H1 (cell line): ENCODE measurements around the gene DHRS12. TPM values are rescaled to one million over a fixed set of nuclear protein-coding genes. Genes with fewer than 3 reads are reported as not detected.

Experiments used
- CTCF ChIA-PET: fragments of 300-600 bp; sonication (Branson Sonifier 250); formaldehyde crosslinking; loops from one replicate; lab custom pipeline; 2021; ENCODE audit not compliant: partially characterized antibody; lab: Charles Lee
- POLR2A ChIA-PET: fragments of 300-600 bp; sonication (Branson Sonifier 250); formaldehyde crosslinking; loops from one replicate; lab custom pipeline; 2021; ENCODE audit warnings: inconsistent platforms; ENCODE audit not compliant: partially characterized antibody; lab: Charles Lee
- DNase-seq, 2 experiments: peaks; one replicate each; pipeline versions ENCODE4 v3.0.0 to v3.0.0-alpha.2; 2010 to 2022; ENCODE audit warnings: low spot score in 2 of 2, low read depth in 1 of 2, mixed read lengths in 1 of 2
- FAIRE-seq: peaks from 2 replicates; lab custom pipeline; 2011; peaks lifted over from hg19 to GRCh38; lab: Jason Lieb, UNC
- H2AFZ ChIP-seq: 2 replicates; pipeline ENCODE4 v1.8.1; 2012; ENCODE audit warnings: low read length, inconsistent platforms
- H2AK5ac ChIP-seq: 2 replicates; pipeline ENCODE4 v1.6.1; 2013; ENCODE audit warnings: low read depth, low read length
- H2BK120ac ChIP-seq: replicated peaks from 2 replicates; pipeline ENCODE3; 2013; ENCODE audit warnings: low read depth, low read length, inconsistent platforms
- H2BK12ac ChIP-seq: 2 replicates; pipeline ENCODE4 v1.6.1; 2013; ENCODE audit warnings: low read depth, low read length
- H2BK15ac ChIP-seq: 2 replicates; pipeline ENCODE4 v1.6.1; 2013; ENCODE audit warnings: low read length
- H2BK20ac ChIP-seq: 2 replicates; pipeline ENCODE4 v1.6.1; 2013; ENCODE audit warnings: low read length
- H2BK5ac ChIP-seq: 2 replicates; pipeline ENCODE4 v1.6.1; 2013; ENCODE audit warnings: low read depth, low read length
- H3K14ac ChIP-seq: 2 replicates; pipeline ENCODE4 v1.6.1; 2013; ENCODE audit warnings: inconsistent platforms; ENCODE audit not compliant: insufficient read length
- H3K18ac ChIP-seq: 2 replicates; pipeline ENCODE4 v1.6.1; 2013; ENCODE audit warnings: low read length; ENCODE audit errors: extremely low read depth
- H3K23ac ChIP-seq: 2 replicates; pipeline ENCODE4 v1.6.1; 2013; ENCODE audit warnings: inconsistent platforms; ENCODE audit not compliant: insufficient read length
- H3K23me2 ChIP-seq: 2 replicates; pipeline ENCODE4 v1.6.1; 2013; ENCODE audit warnings: low read depth, low read length
- H3K27ac ChIP-seq: 2 replicates; pipeline ENCODE4 v1.6.1; 2011; ENCODE audit warnings: low read depth, low read length, inconsistent platforms
- H3K27me3 ChIP-seq, 4 experiments: replicated peaks in 1 of 4; 1 replicate in 1 of 4; 2 replicates in 3 of 4; pipeline versions ENCODE4 v1.6.1 to v1.8.1; 2011 to 2013; ENCODE audit warnings: low read length in 3 of 4, mild to moderate bottlenecking in 3 of 4, inconsistent platforms in 2 of 4, mixed read lengths in 2 of 4, moderate library complexity in 1 of 4; ENCODE audit not compliant: control insufficient read depth in 3 of 4, insufficient read depth in 3 of 4; ENCODE audit errors: extremely low read depth in 1 of 4
- H3K36me3 ChIP-seq, 4 experiments: 2 replicates each; pipeline versions ENCODE4 v1.6.1 to v1.8.1; 2011 to 2013; ENCODE audit warnings: mild to moderate bottlenecking in 4 of 4, low read length in 3 of 4, moderate library complexity in 2 of 4, control low read depth in 1 of 4, inconsistent platforms in 1 of 4; ENCODE audit not compliant: insufficient read depth in 4 of 4, control insufficient read depth in 2 of 4
- H3K4ac ChIP-seq: replicated peaks from 2 replicates; pipeline ENCODE3; 2013; ENCODE audit warnings: low read length, low read depth, mixed read lengths, inconsistent platforms; ENCODE audit not compliant: insufficient read length
- H3K4me1 ChIP-seq, 4 experiments: replicated peaks in 1 of 4; 1 replicate in 1 of 4; 2 replicates in 3 of 4; pipeline versions ENCODE4 v1.6.1 to v1.8.1; 2011 to 2013; ENCODE audit warnings: low read length in 3 of 4, inconsistent platforms in 2 of 4, mixed read lengths in 1 of 4; ENCODE audit not compliant: insufficient read depth in 4 of 4, control insufficient read depth in 3 of 4
- H3K4me2 ChIP-seq, 2 experiments: 2 replicates each; pipeline versions ENCODE4 v1.6.1 to v1.8.1; 2011 to 2013; ENCODE audit warnings: low read depth in 2 of 2, low read length in 2 of 2, control low read depth in 1 of 2, inconsistent platforms in 1 of 2, mild to moderate bottlenecking in 1 of 2; ENCODE audit not compliant: insufficient read depth in 1 of 2
- H3K4me3 ChIP-seq, 4 experiments: fragments of 200-600, 300-600 bp in 1 of 4; sonication (generic), shearing (Covaris generic), sonication (Bioruptor Twin) in 1 of 4; 2 replicates each; pipeline versions ENCODE4 v1.5.1 to v1.8.1; 2011 to 2016; ENCODE audit warnings: low read length in 4 of 4, low read depth in 3 of 4, control low read depth in 2 of 4, inconsistent platforms in 2 of 4, mild to moderate bottlenecking in 2 of 4, mixed read lengths in 1 of 4, moderate library complexity in 1 of 4; ENCODE audit not compliant: insufficient read depth in 2 of 4; ENCODE audit errors: extremely low read depth in 1 of 4
- H3K56ac ChIP-seq: replicated peaks from 2 replicates; pipeline ENCODE3; 2013; ENCODE audit warnings: low read depth, mild to moderate bottlenecking, mixed read lengths, low read length, inconsistent platforms; ENCODE audit not compliant: insufficient read length
- H3K79me1 ChIP-seq: 2 replicates; pipeline ENCODE4 v1.6.1; 2013; ENCODE audit warnings: low read depth, low read length, control low read depth
- H3K79me2 ChIP-seq, 2 experiments: 2 replicates each; pipeline versions ENCODE4 v1.6.1 to v1.8.1; 2012 to 2013; ENCODE audit warnings: low read length in 2 of 2, mild to moderate bottlenecking in 2 of 2, inconsistent platforms in 1 of 2; ENCODE audit not compliant: insufficient read depth in 2 of 2, control insufficient read depth in 1 of 2
- H3K9ac ChIP-seq, 4 experiments: replicated peaks in 1 of 4; 1 replicate in 1 of 4; 2 replicates in 3 of 4; pipeline versions ENCODE4 v1.6.1 to v1.8.1; 2011 to 2013; ENCODE audit warnings: low read depth in 3 of 4, low read length in 3 of 4, control low read depth in 2 of 4, mild to moderate bottlenecking in 2 of 4, moderate library complexity in 2 of 4, inconsistent platforms in 1 of 4; ENCODE audit errors: extremely low read depth in 1 of 4
- H3K9me3 ChIP-seq, 2 experiments: 2 replicates each; pipeline versions ENCODE4 v1.6.1 to v1.8.1; 2012 to 2013; ENCODE audit warnings: mild to moderate bottlenecking in 2 of 2, moderate library complexity in 2 of 2, control low read depth in 1 of 2, inconsistent platforms in 1 of 2, low read depth in 1 of 2, low read length in 1 of 2, mixed read lengths in 1 of 2; ENCODE audit not compliant: insufficient read depth in 2 of 2
- H4K20me1 ChIP-seq, 2 experiments: replicated peaks in 1 of 2; 2 replicates each; pipeline versions ENCODE3 to v1.8.1; 2011 to 2013; ENCODE audit warnings: inconsistent platforms in 2 of 2, low read length in 2 of 2, mild to moderate bottlenecking in 1 of 2; ENCODE audit not compliant: insufficient read depth in 2 of 2, control insufficient read depth in 1 of 2
- H4K5ac ChIP-seq: 2 replicates; pipeline ENCODE4 v1.6.1; 2013; ENCODE audit warnings: low read length, low read depth, mixed read lengths, inconsistent platforms; ENCODE audit not compliant: insufficient read length
- H4K8ac ChIP-seq: 2 replicates; pipeline ENCODE4 v1.8.0; 2013; ENCODE audit warnings: mild to moderate bottlenecking, moderate library complexity, low read length, inconsistent platforms; ENCODE audit not compliant: insufficient read depth; ENCODE audit errors: extremely low read depth
- H4K91ac ChIP-seq: replicated peaks from 2 replicates; pipeline ENCODE3; 2013; ENCODE audit warnings: low read length, mixed read lengths, inconsistent platforms; ENCODE audit not compliant: insufficient read length
- ASH2L ChIP-seq: fragments of 200-600, 300-600 bp; sonication (generic); IDR thresholded peaks from one replicate; pipeline ENCODE4 v1.7.1; 2017; ENCODE audit warnings: low read length
- CHD2 ChIP-seq: IDR thresholded peaks from 2 replicates; pipeline ENCODE4 v1.6.1; 2012; ENCODE audit warnings: low read length, improper control_type of control experiment
- EGR1 ChIP-seq: IDR thresholded peaks from 2 replicates; pipeline ENCODE4 v1.6.1; 2011; ENCODE audit warnings: low read depth, low read length, borderline replicate concordance
- EZH2 ChIP-seq: fragments of 200-600 bp; sonication (generic); IDR thresholded peaks from 2 replicates; pipeline ENCODE4 v1.7.1; 2012; ENCODE audit warnings: low read depth, mild to moderate bottlenecking, moderate library complexity, low read length, inconsistent platforms; ENCODE audit not compliant: severe bottlenecking
- HDAC2 ChIP-seq, 2 experiments: fragments of 300-600 bp in 1 of 2; sonication (generic) in 1 of 2; IDR thresholded peaks; 2 replicates each; pipeline ENCODE4 v1.6.1; 2011 to 2012; ENCODE audit warnings: low read depth in 2 of 2, low read length in 2 of 2, mild to moderate bottlenecking in 2 of 2, moderate library complexity in 2 of 2, borderline replicate concordance in 1 of 2, inconsistent platforms in 1 of 2
- JUND ChIP-seq: IDR thresholded peaks from 2 replicates; pipeline ENCODE4 v1.6.1; 2011; ENCODE audit warnings: mild to moderate bottlenecking, improper control_type of control experiment, low read length
- SIRT6 ChIP-seq: IDR thresholded peaks from one replicate; pipeline ENCODE4 v1.7.1; 2012; ENCODE audit warnings: low read length, inconsistent platforms
- SP1 ChIP-seq: IDR thresholded peaks from 2 replicates; pipeline ENCODE4 v1.6.1; 2011; ENCODE audit warnings: low read depth, low read length
- SP4 ChIP-seq: IDR thresholded peaks from 2 replicates; pipeline ENCODE4 v1.6.1; 2012; ENCODE audit warnings: low read length, inconsistent platforms
- SRF ChIP-seq: IDR thresholded peaks from 2 replicates; pipeline ENCODE4 v1.6.1; 2011; ENCODE audit warnings: mild to moderate bottlenecking, low read depth, low read length, moderate library complexity
- YY1 ChIP-seq: IDR thresholded peaks from 2 replicates; pipeline ENCODE4 v1.6.1; 2011; ENCODE audit warnings: low read depth, mild to moderate bottlenecking, low read length
- WGBS, 2 experiments: shearing (Covaris generic) in 1 of 2; methylation state at CpG; one replicate each; pipeline versions ENCODE4 v1.1.6 to v1.1.7; 2013 to 2015; ENCODE audit warnings: low lambda C conversion rate in 2 of 2, mixed read lengths in 2 of 2, inconsistent platforms in 1 of 2, low coverage in 1 of 2, missing lambda C conversion rate in 1 of 2; ENCODE audit not compliant: insufficient replicate concordance in 2 of 2, insufficient coverage in 1 of 2, insufficient read length in 1 of 2; ENCODE audit errors: extremely low coverage in 1 of 2, missing lambda C conversion rate in 1 of 2; 5-methylcytosine and 5-hydroxymethylcytosine counted together
- polyA plus RNA-seq, 7 experiments: library from polyadenylated mRNA; depleted of rRNA in 3 of 7; stranded (reverse) in 5 of 7; unstranded in 2 of 7; fragments of >200 nt in 5 of 7; fragments of 200-250 nt in 2 of 7; gene quantifications; 1 replicate in 5 of 7; 2 replicates in 1 of 7; 4 replicates in 1 of 7; pipeline versions ENCODE4 v1.2.1 to v1.2.3, GENCODE V29; 2011 to 2013; ENCODE audit warnings: missing spikeins in 2 of 7, mixed read lengths in 2 of 7
- total RNA-seq: library from RNA; stranded (reverse); fragmentation: NEBNext Ultra II Directional; extraction: Animal tissue kit (Norgen Biotek cat#: 25700); gene quantifications from 2 replicates; pipeline ENCODE4 v1.2.1, GENCODE V29; 2021
- TF ChIP-seq, protein P1 (sequence below), 3 experiments: IDR thresholded peaks; 1 replicate in 2 of 3; 2 replicates in 1 of 3; pipeline versions ENCODE4 v1.5.1 to v1.6.1; 2011; ENCODE audit warnings: low read length in 3 of 3, mild to moderate bottlenecking in 3 of 3, inconsistent platforms in 2 of 3, low read depth in 1 of 3, moderate library complexity in 1 of 3; ENCODE audit not compliant: insufficient read depth in 1 of 3; ENCODE audit errors: control extremely low read depth in 1 of 3

DHRS12 gene
- total and polyA plus RNA-seq, 2 of the 8 experiments (the other 6 are each of a cell fraction or from before 2014, with no cell fraction given) = 8.7 TPM

GRCh38 chr13:51841732-51842131 lies 37.8 kb upstream of the DHRS12 start:
- no peak overlapping the region for H2BK5ac ChIP-seq
- no peaks in the 10 kb centered on the region for H3K27me3 ChIP-seq
- no peak overlapping the region for H2AK5ac ChIP-seq
- H3K79me2 ChIP-seq = no peaks in the 10 kb centered on the region
- H2BK15ac ChIP-seq = no peak overlapping the region
- H2BK20ac ChIP-seq = no peak overlapping the region
- H4K8ac ChIP-seq = no peak overlapping the region
- H2BK120ac ChIP-seq = no peak overlapping the region
- no peak overlapping the region for H4K91ac ChIP-seq
- H3K9ac ChIP-seq = no peak overlapping the region
- 84% methylated on average over 6 of the region's 6 CpGs; no CpG with 5 or more reads in 1 of the 2 experiments for WGBS, 2 experiments
- no peak overlapping the region for H4K5ac ChIP-seq
- H2BK12ac ChIP-seq = no peak overlapping the region
- peaks cover 0 to 2% (median 0%) of the 10 kb centered on the region in 4 experiments; a peak in 1 of 7 replicates for H3K4me1 ChIP-seq
- no peaks in the 10 kb centered on the region for H3K9me3 ChIP-seq
- ChIA-PET POLR2A (no interaction called here), CTCF (interaction anchor here (0.9 kb wide), 1 partner anchor 26 kb away, joined by 4 read pairs; no protein-coding TSS in a partner anchor)
- no peaks in the 10 kb centered on the region for H4K20me1 ChIP-seq
- no peak overlapping the region for H3K23ac ChIP-seq
- H2AFZ ChIP-seq = no peak overlapping the region
- no peak overlapping the region for H3K4me2 ChIP-seq
- H3K14ac ChIP-seq = no peak overlapping the region
- no peaks in the 10 kb centered on the region for H3K79me1 ChIP-seq
- no peak overlapping the region for H3K56ac ChIP-seq
- no peak overlapping the region for H3K4ac ChIP-seq
- no peak overlapping the region for H3K4me3 ChIP-seq
- TF ChIP-seq, protein P1, sequence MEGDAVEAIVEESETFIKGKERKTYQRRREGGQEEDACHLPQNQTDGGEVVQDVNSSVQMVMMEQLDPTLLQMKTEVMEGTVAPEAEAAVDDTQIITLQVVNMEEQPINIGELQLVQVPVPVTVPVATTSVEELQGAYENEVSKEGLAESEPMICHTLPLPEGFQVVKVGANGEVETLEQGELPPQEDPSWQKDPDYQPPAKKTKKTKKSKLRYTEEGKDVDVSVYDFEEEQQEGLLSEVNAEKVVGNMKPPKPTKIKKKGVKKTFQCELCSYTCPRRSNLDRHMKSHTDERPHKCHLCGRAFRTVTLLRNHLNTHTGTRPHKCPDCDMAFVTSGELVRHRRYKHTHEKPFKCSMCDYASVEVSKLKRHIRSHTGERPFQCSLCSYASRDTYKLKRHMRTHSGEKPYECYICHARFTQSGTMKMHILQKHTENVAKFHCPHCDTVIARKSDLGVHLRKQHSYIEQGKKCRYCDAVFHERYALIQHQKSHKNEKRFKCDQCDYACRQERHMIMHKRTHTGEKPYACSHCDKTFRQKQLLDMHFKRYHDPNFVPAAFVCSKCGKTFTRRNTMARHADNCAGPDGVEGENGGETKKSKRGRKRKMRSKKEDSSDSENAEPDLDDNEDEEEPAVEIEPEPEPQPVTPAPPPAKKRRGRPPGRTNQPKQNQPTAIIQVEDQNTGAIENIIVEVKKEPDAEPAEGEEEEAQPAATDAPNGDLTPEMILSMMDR (IDR thresholded peaks at IDR 0.05; ENCODE audit: control extremely low read depth in 1 of 3, insufficient read depth in 1 of 3, low read depth in 1 of 3, low read length in 3 of 3) = no peak
- TF ChIP-seq SP1 (no peak), EGR1 (no peak), CHD2 (no peak), ASH2L (no peak), YY1 (no peak), EZH2 (no peak), SIRT6 (no peak), SRF (no peak), SP4 (no peak), JUND (no peak), HDAC2 (IDR thresholded peaks at IDR 0.05; ENCODE audit: borderline replicate concordance in 1 of 2, low read depth in 2 of 2, low read length in 2 of 2) (no peak)
- FAIRE-seq = no peak
- H3K27ac ChIP-seq = no peak overlapping the region
- H3K18ac ChIP-seq = no peak overlapping the region
- H3K36me3 ChIP-seq = no peaks in the 10 kb centered on the region
- no peak for DNase-seq
- H3K23me2 ChIP-seq = no peaks in the 10 kb centered on the region
